ENCODE results near the gene JAM3. TPM values are rescaled to one million over a fixed set of nuclear protein-coding genes. Genes with fewer than 3 reads are reported as not detected.

Gene JAM3
- total and polyA plus RNA-seq, 11 donors = 11.9 to 56.9 (median 34.0) TPM

DNA sequence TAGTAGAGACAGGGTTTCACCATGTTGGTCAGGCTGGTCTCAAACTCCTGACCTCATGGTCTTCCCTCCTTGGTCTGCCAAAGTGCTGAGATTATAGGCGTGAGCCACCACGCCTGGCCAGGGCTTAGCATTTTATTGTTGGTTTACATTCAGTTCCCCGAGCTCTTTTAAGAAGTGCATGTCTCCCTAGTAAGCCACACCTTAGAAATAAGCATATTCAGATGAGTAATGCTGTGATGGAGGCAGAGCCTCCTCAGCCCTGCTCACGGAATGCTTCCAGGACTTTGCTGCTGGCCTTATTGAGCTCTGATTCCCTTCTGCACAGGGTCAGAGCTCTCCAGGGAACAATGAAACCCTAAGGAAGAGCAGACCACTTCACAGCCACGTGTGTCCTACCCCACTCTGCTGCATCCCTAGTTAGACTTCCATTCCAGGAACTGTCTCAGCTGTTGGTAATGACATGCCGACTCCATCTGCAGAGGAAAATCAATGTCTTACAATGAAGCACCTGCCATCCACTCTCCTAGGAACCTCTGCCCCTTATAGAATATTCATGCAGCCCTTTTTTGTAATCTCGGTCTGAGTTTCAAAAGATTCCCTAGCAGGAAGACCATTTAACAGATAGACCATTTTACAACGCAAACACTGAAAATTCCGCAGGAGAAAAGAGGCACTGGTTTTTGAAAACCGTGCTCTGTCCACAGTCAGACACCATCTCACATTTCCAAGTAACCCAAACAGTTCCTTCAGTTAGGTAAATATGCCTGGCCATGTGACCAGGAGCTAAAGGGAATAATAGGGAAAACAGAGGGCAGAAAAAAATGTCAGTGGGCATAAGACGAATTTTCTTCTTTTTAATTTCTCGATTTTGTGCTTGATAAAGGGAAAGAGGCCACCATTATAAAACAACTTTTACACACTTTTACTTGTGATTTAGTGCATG is 1.7 kb upstream of the JAM3 start:
- Histone ChIP-seq H3K27ac (no peak overlapping the region), H3K27me3 (peaks cover 0 to 14% (median 0%) of the 10 kb centered on the region in 9 donors), H3K4me1 (peaks cover 0 to 18% (median 11%) of the 10 kb centered on the region in 12 donors), H3K36me3 (no peaks in the 10 kb centered on the region), H3K9me3 (no peaks in the 10 kb centered on the region), H3K4me3 (no peak overlapping the region)
- DNase-seq = no peak
- no peak for ATAC-seq
- TF ChIP-seq, protein P1, sequence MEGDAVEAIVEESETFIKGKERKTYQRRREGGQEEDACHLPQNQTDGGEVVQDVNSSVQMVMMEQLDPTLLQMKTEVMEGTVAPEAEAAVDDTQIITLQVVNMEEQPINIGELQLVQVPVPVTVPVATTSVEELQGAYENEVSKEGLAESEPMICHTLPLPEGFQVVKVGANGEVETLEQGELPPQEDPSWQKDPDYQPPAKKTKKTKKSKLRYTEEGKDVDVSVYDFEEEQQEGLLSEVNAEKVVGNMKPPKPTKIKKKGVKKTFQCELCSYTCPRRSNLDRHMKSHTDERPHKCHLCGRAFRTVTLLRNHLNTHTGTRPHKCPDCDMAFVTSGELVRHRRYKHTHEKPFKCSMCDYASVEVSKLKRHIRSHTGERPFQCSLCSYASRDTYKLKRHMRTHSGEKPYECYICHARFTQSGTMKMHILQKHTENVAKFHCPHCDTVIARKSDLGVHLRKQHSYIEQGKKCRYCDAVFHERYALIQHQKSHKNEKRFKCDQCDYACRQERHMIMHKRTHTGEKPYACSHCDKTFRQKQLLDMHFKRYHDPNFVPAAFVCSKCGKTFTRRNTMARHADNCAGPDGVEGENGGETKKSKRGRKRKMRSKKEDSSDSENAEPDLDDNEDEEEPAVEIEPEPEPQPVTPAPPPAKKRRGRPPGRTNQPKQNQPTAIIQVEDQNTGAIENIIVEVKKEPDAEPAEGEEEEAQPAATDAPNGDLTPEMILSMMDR (IDR thresholded peaks at IDR 0.05) = no peak
- no peak for TF ChIP-seq POLR2A (IDR thresholded peaks at IDR 0.05)
- intact Hi-C loops (cut with DNase I) = loop anchor here in 3 of 10 donors (5.0 kb wide), 2 partner anchors 55 to 60 kb away; no protein-coding TSS in a partner anchor
- WGBS, 4 donors = 72 to 77% (median 74%) methylated on average over 12 of the region's 12 CpGs

GRCh38 chr11:134069426-134070341 is 812 bp downstream of the JAM3 start:
- Histone ChIP-seq H3K4me3 (peak overlapping the region; percentile 55 to 97 (median 79)), H3K9me3 (no peaks in the 10 kb centered on the region), H3K27ac (peak overlapping the region; percentile 59 to 92 (median 82)), H3K4me1 (peaks cover 0 to 30% (median 11%) of the 10 kb centered on the region in 12 donors), H3K27me3 (peaks cover 0 to 14% (median 0%) of the 10 kb centered on the region in 9 donors), H3K36me3 (no peaks in the 10 kb centered on the region)
- ATAC-seq (peak in 3 of 4 donors; percentile 59 to 78 (median 65)), DNase-seq (peak in 4 of 5 donors; percentile 45 to 55 (median 48))
- intact Hi-C loops (cut with DNase I) = loop anchor here in 6 of 10 donors (2.0 to 5.0 kb wide), 3 partner anchors 53 to 58 kb away; no protein-coding TSS in a partner anchor
- no peak for TF ChIP-seq POLR2A (IDR thresholded peaks at IDR 0.05)
- TF ChIP-seq, protein P1 (IDR thresholded peaks at IDR 0.05) = no peak
- WGBS, 4 donors = 6 to 18% (median 8%) methylated on average over 11 to 41 of the region's 41 CpGs

DNA sequence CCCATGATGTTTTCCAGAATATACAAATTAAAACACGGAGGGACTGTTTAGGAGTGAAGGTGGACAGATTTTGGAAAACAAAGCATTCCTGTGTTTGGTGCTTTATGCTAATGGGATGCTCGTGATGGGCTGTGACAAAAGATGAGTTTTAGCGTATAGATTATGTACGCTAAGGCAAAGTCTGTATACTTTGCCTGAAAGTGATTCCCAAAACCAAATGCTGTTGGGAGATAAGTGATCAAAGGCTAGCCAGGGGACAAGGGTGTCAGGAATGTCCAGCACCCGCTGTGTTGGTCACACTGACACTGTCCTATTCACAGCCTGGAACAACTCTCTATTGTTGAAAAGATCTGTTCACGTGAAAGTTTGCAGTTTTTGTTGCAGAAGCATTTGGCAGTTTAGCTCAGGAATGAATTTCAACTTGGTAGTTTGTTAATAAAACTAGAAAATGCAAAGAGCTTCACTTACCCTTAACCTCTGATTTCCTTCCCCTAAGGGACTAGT is 1.5 kb downstream of the JAM3 start:
- H3K4me3 ChIP-seq = peak overlapping the region in 6 of 12 donors; percentile 68 to 89 (median 81)
- TF ChIP-seq, protein P1 (IDR thresholded peaks at IDR 0.05) = no peak
- TF ChIP-seq POLR2A (IDR thresholded peaks at IDR 0.05) = no peak
- peaks cover 0 to 30% (median 11%) of the 10 kb centered on the region in 12 donors for H3K4me1 ChIP-seq
- DNase-seq = no peak
- ATAC-seq = no peak
- H3K36me3 ChIP-seq = no peaks in the 10 kb centered on the region
- intact Hi-C loops (cut with DNase I) = loop anchor here in 1 of 10 donors (5.0 kb wide), 1 partner anchor 52 kb away; no protein-coding TSS in a partner anchor
- no peaks in the 10 kb centered on the region for H3K9me3 ChIP-seq
- peak overlapping the region in 6 of 12 donors; percentile 67 to 92 (median 88) for H3K27ac ChIP-seq
- H3K27me3 ChIP-seq = peaks cover 0 to 14% (median 0%) of the 10 kb centered on the region in 9 donors
- WGBS, 4 donors = 68 to 80% (median 77%) methylated on average over 6 of the region's 6 CpGs
